HG03108 (cell line): ENCODE data around the gene TREM1.
A peak's percentile ranks its signal among the peaks of the same experiment; 100 is the strongest.

Experiments used
- ATAC-seq: cut with Tn5 transposase; IDR thresholded peaks from one replicate; pipeline ENCODE4 v1.9.1; 2021; ENCODE audit warnings: moderate library complexity; ENCODE audit not compliant: unreplicated experiment

Gene TREM1

DNA sequence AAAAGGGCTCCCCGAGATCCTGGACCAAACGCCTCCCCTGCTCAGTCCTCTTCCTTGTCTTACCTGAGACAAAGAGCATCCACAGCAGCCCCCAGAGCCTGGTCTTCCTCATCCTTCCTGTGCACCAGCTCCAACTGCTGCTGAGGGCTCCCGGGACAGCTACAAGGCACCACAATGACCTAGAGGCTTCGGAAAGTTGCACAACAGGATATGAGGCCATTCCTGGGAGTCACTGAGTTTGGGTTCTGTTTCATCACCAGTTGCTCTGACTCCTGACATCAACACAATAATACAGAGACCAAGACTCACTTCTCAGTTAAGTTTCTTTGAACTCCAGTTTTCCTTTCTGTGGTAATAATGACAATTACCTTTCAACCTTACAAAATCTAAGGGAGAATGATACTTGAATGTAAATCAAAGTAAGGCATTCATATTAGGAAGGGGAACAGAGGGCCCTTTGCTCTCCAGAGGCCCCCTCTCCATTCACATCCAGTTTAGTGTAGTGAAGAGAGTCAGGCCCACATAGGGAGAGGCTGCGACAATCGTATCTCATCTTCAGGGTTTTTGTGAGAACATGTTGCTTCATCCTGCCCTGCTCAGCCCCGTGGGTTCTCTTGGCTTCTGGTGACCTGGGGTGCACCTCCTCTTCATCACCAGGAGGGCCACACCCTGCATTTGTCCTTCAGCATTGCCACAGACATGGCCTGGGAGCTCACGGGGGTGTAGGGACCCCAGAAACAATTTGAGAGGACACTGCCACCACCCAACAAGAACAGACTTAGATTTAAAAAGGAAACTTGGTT lies at the start of gene TREM1:
Gene TREM1, minus strand, starts transcription at position 139 of the 803 bp plus-strand sequence. Its CDS starts 27 bp downstream, at position 112.
- ATAC-seq, result no peak

DNA sequence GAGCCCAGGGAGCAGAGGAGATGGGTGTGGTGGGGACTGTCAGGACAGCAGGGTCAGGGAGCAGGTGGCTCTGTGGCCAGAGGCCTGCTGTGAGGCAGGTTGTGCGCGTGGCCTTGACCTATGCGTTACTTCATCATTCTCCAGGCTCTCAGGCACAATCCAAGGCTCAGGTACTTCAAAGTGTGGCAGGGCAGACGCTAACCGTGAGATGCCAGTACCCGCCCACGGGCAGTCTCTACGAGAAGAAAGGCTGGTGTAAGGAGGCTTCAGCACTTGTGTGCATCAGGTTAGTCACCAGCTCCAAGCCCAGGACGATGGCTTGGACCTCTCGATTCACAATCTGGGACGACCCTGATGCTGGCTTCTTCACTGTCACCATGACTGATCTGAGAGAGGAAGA lies 49.5 kb upstream of the TREM1 start:
- no peak for ATAC-seq

DNA sequence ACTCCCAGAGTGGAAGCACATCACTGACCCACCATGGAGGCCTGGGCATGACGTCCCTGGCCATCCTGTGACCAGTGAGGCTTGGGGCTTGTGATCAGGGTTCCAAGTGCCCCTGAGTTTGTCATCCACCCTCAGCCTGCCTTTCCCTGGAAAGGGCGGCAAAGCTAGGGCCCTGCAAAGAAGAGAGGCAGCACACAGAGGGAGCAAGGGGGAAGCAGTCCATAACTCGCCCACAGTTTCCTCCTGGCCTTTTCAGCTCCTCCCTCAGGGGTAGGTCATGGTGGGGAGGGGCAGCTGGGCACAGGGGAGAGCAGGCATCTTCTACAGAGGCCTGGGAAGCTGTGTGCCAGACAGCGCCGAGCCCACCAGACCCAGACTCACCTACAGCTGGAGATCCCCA lies 48.8 kb upstream of the TREM1 start, which contains the start of gene NCR2:
Gene NCR2, plus strand, starts transcription at position 313 of the 400 bp plus-strand sequence. CDS start 269 bp downstream, outside the sequence.
- ATAC-seq, result no peak

DNA sequence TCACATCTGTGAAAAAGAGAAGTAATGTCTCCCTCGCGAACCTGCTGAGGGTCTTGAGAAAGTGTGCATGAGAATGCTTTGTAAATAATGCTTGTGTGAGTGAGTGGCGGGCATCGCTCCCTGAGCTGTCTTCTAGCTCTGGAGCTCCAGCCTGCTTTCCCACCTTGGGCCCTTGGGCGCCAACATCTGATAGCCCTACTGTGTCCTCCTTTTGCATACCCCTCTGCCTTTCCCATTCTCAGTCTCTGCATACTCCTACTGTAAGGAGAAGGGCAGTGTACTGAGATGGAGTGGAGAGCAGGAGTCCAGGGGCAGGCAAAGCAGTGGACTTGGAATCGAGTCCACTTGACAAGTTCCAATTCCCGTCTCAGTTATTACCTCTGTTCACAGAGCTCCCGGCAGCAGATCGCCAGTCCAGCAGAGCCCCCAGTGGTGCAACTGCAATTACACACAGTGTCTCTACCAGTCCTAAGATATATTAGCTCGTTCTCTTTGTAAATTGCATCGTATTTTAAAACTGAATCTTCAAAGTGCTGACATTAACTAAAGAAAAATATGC lies 48.1 kb upstream of the TREM1 start:
- no peak for ATAC-seq

DNA sequence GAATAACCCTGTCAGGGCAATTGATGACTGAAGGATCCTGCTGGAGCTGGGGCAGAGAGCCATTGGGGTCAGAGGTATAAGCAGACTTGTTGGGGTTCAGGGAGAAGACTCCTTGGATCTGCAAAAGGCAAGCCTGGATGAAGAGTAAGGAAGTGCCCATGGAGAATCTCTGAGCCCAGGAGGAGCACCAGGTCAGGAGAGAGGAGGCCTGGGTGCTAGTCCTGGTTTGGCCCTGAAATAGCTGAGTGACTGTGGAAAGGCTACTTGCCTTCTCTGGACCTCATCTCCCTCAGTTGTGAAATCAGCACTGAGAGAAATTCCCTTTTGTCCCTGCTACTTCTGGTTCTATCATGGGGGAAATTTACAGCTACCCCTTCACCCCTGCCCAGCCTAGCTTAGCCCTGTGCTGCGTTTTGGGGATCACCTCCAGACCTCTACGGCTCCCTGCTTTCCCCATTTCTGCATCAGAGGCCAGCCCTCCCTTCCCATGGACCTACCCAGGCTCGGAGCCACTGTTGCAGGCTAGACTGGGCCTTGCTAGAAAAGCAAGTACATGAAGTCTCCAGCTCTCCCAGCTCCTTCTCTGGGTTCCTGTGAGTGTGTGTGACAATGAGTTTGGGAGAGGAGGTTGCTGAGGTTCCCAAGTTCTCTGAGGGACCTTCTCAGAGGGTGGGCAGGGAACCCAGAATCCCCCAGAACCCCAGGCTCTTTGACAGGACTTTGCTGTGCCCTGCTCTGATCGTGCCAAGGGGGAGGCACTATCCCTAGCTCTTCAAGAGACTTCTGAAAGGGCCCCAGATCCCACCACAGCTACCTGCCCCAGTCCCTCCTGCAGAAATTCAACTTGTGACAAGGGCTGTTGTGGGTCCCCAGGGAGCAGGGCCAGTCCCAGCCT lies 46.6 kb upstream of the TREM1 start:
- no peak for ATAC-seq

DNA sequence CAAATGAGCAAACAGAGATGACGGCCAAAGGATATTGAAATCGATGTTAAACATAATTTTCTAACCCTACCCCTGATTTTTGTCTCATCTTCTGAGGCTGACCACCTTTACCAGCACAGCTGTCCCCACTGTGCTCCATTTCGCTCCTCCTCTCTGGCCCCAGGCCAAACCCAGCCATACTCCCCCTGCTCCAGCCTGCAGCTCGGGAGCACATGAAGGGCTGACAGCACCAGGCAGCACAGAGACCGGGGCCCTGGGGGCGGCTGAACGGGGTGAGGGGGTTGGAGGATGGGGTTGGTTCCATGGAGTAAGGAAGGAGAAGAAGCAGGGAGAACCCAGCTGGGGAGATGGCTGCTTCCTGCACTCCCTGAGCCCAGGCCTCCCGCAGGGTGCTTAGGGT lies 45.8 kb upstream of the TREM1 start:
- ATAC-seq, result no peak

DNA sequence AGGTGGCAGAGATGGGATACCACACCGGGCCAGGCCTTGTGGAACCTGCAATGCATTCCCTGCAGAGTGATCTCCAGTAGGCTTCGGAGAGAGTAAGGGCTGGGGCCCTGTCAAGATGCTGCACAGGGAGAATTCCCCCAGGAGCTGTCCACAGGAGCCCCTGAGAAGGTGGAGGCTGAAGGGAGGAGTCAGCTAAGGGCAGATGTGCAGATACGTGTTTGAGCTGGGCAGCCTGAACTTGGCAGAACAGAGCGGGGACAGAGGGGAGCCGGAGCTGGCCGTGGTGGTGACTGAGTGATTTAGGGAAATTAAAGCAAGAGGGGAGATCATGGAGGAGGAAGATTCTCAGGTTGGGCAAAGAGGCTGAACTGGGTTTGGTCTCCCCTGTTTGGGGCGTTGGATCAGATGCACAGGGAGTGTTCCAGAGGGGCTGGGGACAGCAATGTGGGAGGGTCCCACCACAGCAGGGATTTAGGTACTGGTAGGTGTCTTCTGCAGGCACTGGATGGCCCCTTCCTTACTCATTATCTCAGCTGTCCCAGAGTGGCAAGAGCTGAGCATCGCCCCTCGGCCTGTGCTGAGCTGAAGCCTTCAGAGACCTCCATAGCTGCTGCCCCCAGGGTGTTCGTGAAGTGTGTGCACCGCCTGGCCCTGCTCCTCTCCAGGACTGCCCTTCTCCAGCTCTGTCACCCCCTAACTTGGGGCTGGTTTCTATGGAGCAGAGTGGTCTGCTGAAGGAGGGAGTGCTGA lies 45.1 kb upstream of the TREM1 start:
- no peak for ATAC-seq

DNA sequence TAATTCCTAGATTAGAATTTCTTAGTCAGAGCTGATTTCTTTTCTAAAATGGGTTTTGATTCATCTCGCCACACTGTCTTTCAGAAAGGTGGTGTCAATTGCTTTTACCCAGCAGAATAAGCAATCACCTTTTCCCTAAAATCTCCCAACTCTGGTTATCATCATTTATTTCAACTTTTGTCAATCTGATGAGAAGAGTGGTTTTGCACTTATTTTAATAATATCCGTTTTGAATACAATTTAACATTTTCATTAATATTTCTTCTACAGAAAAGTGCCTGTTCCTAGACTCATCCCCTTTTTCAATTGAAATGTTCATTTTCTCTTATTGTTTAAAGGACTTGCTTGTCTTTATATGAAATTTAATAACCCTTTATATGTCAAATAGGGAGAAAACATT lies 40.7 kb upstream of the TREM1 start:
- ATAC-seq, result no peak

DNA sequence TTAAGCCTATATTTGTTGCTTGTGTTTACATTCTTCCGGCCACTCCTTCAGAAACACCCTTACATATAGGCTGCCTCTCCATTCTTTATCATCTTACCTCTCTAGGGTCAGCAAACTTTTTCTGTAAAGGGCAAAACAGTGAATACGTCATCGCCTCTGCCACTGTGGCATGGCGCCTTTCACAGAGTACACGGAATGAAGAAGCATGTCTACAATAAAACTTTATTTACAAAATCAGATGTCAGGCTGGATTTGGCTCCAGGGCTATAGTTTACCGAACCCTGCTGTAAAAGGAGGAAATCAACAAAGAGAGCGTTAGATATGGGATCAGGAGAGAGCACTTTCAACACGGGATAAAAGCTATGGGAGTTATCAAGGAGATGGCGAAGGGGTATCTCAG lies 39.6 kb upstream of the TREM1 start:
- ATAC-seq, result no peak

DNA sequence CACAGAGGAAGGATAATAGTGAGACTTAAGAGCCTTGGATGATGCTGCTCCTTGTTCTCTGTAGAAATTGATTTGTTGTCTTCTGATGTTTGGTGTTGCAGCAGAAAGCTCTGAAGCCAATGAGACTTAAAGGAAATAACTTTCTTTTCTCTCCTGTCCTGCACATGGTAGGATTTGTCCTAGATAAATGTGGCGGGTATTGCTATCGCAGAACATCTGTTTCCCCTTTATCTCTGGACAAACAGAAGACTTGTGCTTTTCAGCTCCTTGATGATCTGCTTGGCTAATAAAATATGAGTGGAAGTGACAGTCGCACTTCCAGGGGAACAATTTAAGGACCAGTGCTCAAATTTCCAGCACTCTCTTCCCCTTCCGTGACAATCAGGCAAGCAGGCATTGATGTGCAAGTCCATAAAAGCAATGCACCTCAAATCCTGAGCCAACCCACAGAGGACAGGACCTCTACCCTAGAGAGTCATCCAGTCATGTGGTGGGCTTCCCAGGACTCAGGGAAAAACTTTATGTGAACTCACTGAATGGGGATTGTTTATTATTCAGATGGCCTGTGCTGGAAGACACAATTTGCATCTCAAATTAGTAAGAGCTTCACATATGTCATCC lies 39.1 kb upstream of the TREM1 start:
- ATAC-seq, result no peak

DNA sequence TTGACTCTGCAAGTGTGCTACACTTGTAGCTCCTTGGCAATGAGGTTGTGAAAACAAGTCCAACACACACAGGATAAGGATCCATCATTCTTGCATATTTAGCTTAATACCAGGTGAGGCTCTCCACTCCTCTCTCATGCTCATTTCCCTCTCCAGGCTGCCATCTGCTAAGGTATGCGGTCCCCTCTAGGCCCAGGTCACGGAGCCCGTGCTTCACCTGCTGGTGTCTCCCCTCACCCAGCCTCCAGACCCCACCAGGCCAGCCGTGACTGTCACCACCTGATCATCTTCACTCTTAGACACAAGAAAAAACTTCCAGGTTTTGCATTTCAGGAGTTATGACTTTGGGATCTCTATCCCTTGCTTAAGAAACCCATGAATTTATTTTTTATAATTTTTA lies 34.7 kb upstream of the TREM1 start:
- ATAC-seq, result no peak

DNA sequence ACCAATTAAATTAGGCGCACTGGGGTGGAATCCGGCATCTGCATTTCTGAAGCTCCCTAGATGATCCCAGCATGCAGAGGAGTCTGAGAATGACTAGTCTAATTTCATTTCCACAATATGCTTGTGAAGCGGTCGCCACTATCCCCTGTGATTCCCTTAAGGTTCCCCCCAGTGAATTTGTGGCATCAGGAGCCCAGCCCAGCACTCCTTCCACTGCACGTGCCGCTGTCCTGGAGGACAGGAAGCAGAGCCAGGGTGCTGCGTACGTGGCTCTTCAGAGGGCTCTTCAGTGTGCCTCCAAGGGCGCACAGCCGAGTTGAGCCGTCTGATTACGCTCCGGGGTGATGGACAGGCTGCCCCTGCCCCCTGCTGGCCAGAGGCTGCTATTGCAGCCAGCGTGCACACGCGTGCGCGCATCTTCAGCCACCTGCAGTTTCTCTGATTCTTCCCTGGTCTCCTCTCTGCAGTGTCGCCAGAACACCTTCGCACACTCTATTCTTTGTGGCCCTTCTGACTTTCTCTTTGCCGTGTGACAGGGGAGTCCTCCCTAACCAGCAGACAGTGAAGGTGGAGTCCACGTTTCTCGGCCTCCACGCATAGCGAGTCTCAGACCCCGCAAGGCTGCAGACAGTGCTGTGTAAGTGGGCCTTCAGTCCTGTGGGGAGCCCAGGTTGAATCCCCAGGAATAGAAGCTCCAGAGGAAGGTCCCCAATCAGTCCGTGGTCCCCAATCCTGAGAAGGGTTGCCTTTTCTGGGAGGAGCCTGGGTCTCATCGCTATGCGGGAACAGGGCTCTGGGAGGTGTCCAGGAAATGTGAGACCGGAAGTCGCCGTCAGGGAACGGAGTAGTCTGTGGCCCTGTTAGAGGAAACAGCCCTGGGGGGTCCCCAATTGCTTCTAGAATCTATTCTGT lies 32.4 kb upstream of the TREM1 start:
- peak; percentile 78 for ATAC-seq

DNA sequence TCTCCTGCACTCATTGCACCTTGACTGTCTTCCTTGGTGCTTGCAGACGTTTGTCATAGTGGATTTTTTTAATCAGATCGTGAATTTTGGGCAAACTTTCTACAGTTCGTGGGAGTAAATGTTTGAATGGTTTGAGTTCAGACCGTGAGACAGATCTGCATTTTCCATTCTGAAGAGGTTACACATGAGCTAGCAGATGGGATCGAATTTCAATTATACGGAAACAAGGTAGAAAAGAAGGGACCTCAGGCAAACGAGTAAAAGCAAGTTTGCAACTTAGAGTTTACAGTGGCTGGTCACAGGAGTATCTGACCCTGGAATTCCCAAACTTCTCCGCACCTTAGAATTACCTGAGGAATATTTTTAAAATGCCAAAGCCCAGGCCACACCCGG lies 31.8 kb upstream of the TREM1 start:
- ATAC-seq, result no peak

DNA sequence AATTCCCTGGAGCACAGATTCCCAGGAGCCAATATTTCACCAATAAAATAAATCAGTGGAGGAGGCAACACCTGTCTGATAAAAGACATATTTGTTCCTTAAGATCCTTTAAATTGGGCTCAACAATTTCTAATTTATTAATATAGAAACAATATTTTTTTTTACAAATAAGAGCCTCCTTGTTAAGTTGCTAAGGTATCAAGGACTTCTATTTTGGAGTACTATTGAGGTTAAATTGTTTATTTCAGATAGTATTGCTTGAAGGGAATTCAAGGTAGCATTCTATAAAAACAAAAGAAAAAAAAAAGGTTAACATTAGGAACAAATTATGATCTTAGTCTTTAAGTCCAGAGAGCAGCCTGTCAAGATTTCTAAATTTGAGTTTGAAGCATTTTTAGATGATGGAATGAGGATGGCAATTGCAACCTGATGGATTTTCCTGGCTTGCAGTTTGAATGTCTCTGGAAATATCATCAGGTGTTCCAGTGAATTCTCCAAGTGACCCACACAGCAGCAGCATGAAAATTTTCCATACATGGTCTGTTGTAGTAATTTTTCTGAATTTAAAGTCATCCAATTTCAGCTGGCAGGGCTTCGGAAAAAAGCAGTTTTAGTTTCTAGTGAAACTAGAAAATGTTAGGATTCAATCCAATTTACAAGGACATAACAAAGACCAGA lies 29.6 kb upstream of the TREM1 start:
- ATAC-seq, result no peak

DNA sequence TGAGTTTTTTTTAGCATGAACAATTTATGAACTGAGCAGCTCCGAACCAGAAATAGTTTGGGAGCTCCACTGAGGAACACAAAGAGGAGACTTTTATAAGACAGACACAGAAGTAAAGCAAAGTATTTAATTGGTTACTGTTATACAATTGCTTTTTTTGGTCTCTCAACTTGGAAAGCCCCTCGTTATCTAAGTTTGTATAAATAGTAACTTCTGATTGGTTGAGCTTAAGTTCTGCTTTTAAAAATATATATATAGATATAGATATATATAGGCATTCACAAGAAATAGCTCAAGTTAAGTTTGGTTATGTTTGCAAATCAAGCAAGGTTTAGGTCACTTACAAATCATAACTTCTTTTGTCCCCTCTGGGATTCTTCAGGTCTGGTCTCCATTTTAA lies 28.7 kb upstream of the TREM1 start:
- no peak for ATAC-seq

DNA sequence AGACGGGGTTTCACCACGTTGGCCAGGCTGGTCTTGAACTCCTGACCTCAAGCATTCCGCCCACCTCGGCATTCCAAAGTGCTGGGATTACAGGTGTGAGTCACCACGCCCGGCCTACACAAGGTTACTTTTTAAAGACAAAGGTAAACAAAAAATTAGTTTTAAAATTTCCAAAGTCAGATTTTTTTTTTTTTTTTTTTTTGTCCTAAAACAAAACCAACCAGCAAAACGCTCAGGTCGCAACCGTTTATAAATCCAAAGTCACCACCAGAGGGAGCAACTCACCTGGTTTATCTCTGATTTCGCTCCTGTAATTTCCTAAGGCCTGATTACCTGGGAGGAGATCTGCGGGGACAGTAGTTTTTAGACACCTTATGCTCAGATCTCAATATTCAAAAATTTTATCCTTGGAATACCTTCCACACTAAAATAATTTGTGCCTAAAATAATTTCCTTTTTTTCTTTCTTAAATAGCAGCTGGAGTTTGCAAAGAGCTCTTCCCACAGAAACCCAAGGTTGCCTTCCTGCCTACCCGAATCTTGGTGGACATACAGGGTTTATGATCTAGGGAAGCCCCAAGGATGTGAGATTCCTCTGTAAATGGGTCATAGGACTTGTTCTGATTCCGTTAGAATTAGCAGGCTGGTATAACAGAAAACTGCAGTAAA lies 19.8 kb upstream of the TREM1 start:
- ATAC-seq, result no peak

DNA sequence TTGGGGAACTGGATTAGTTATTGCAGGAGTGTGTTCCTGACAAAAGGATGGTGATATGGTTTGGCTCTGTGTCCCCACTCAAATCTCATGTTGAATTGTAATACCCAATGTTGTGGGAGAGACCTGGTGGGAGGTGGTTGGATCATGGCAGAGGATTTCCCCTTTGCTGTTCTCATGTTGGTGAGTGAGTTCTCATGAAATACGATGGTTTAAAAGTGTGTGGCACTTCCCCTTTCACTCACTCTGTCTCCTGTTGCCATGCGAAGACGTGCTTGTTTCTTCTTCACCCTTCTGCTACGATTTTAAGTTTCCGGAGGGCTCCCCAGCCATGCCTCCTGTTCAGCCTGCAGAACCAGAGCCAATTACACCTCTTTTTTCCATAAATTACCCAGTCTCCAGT lies 16.2 kb upstream of the TREM1 start:
- no peak for ATAC-seq

DNA sequence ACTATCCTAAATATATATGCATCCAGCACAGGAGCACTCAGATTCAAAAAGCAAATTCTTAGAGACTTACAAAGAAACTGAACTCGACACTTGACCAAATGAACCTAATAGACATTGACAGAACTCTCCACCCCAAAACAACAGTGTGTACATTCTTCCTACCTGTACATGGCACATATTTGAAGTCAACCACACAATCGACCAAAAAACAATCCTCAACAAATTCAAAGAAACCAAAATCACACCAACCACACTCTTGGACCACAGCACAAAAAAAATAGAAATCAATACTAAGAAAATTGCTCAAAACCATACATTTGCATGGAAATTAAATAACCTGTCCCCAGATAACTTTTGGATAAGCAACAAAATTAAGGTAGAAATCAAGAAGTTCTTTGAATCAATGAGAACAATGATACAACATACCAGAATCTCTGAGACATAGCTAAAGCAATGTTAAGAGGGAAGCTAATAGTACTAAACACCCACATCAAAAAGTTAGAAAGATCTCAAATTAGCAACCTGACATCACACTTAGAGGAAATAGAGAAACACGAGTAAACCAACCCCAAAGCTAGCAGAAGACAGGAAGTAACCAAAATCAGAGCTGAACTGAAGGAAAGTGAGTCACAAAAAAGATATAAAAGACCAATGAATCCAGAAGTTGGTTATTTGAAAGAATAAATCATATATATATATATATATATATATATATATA lies 12.5 kb upstream of the TREM1 start:
- no peak for ATAC-seq
